Activated naive CD4-positive, alpha-beta T cell treated with anti-CD3 and anti-CD28 coated beads, Interleukin-2, amount 50 U/mL, for 16 hours (primary cell): ENCODE results near the gene B9D2.
A peak's percentile ranks its signal among the peaks of the same experiment; 100 is the strongest.

Experiments
- DNase-seq: peaks from one replicate; pipeline ENCODE4 v3.0.0-alpha.2; 2020

The B9D2 gene

GRCh38 chr19:41308450-41309179, 55.3 kb downstream of the B9D2 start:
- DNase-seq: peak; percentile 90

DNA sequence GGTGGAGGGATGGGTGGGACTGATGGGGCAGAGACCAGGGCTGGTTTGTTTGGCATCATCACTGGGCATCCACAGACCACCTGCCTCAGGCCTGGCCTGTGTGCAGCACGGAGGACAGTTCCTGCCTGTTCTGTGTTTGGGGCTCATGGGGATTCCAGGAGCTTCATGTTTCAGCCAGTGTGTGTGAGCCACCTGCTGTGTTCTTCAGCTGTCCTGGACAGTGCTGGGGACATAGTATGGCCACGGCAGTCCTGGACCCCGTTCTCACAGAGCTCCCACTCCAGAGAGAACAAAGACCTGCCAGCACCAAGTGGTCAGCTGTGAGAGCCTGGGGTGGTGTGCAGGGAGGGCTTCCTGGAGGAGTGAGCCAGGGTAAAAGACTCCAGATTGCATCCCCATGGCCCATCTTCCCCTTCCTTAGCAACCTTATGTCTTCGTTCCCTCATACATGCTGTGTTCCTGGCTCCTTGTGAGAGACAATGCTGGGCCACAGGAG, 55.9 kb downstream of the B9D2 start:
- DNase-seq: no peak

DNA sequence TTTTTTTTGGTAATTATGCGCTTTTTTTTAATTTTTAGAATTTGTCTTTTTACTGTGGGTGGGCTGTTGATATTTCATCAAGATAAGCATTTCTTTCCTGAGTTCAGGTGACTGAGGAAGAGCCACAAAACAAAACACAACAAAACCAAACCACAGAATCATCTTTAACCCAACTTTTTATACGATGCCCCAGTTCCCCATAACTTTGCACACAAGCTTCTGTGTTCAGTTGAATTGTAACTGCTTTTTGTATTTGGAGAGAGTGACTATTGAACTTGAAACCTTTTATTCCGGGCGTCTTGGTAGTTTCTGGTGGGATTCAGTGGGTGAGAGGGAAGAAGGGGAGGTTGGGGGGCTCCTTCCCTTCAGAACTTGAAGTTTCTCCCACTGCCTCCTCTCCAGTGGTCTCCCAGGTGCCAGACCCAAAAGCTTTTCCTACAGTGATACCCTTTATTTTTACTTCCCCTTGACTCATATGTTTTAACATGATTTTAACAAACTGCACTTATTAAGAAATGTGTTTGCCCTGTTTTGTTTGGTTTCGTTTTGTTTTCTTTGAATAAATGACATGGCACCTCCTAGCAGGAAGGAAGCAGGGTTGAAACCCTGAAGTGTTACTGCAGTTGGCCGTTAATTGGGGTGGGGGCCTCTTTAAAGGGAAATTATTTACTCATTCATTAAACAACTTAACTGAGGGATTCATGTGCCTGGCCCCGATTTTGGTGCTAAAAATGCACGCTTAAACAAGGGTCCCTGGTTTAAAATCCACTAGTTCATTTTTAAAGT, 56.7 kb downstream of the B9D2 start:
- DNase-seq: no peak

- no peak for DNase-seq
Measured at GRCh38 chr19:41305927-41306793, 57.8 kb downstream of the B9D2 start.

DNA sequence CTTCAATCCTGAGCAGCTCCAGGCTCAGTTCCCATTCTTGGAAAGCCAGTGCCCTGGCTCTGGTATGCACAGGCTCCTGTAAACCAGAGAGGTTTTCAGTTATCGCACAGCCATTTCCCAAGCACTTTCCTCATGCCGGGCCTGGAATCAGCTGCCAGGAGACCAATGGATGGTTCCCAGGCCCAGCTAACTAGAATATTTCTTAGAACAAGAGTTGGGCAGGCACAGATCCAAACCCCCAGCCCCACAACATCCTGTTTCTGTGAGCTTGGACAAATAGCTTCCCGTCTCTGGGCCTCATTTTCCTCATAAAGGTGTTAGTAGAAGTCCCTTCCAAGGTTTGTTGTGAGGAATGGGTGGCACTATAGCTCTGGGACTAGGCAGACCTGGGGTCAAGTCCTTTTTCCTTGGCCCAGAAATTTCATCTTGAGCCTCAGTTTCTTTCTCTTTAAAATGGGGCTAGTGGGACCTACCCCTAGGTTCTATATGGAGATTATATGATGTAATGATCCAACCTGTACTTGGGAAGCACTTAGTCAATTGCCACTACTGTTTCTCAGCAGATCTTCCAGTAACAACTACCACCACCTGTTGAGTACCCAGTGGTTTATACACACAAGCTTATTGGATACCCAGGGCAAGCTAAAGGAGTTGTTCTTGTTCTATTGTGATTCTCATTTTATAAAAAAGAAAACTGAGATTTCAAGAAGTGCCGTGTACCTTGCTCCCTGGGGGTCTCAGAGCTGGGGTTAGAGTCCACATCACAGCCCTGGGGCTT, 59.1 kb downstream of the B9D2 start:
- no peak for DNase-seq
